ENCODE measurements around the gene PLCL1. TPM values are rescaled to one million over a fixed set of nuclear protein-coding genes. Genes with fewer than 3 reads are reported as not detected.

The PLCL1 gene
- total RNA-seq, 1 donor from 2014 or later = 13.6 TPM

DNA sequence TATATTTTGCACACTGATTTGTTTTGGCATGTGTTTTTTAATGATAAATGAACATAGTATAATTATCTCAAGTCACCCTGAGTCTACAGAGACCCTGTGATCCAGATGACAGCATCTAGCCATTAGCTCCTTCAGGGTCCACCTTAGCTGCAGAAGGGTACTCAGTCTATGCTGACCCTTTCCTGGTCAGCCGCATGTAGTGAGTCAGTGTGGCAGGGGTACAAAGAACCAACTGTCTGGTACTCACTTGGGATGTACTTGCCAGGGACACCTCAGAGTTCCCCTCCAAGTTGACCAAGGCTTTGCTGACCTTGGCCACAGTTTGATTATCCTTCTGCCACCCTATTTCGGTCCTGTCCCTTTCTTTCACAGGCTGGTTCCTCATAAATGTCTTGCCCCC lies 369.5 kb downstream of the PLCL1 start:
- Mint-ChIP-seq H3K27me3 (ENCODE audit: unreplicated experiment) (no peaks in the 10 kb centered on the region), H3K4me3 (ENCODE audit: unreplicated experiment) (no peak overlapping the region), H3K4me1 (ENCODE audit: unreplicated experiment) (no peaks in the 10 kb centered on the region), H3K36me3 (ENCODE audit: low read depth, unreplicated experiment) (no peaks in the 10 kb centered on the region), H3K27ac (ENCODE audit: unreplicated experiment) (no peak overlapping the region), H3K9me3 (ENCODE audit: unreplicated experiment) (no peaks in the 10 kb centered on the region)
- no peak for DNase-seq (ENCODE audit: low spot score)
- TF ChIP-seq, protein P1, sequence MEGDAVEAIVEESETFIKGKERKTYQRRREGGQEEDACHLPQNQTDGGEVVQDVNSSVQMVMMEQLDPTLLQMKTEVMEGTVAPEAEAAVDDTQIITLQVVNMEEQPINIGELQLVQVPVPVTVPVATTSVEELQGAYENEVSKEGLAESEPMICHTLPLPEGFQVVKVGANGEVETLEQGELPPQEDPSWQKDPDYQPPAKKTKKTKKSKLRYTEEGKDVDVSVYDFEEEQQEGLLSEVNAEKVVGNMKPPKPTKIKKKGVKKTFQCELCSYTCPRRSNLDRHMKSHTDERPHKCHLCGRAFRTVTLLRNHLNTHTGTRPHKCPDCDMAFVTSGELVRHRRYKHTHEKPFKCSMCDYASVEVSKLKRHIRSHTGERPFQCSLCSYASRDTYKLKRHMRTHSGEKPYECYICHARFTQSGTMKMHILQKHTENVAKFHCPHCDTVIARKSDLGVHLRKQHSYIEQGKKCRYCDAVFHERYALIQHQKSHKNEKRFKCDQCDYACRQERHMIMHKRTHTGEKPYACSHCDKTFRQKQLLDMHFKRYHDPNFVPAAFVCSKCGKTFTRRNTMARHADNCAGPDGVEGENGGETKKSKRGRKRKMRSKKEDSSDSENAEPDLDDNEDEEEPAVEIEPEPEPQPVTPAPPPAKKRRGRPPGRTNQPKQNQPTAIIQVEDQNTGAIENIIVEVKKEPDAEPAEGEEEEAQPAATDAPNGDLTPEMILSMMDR (IDR thresholded peaks at IDR 0.05; ENCODE audit: unreplicated experiment) = no peak

DNA sequence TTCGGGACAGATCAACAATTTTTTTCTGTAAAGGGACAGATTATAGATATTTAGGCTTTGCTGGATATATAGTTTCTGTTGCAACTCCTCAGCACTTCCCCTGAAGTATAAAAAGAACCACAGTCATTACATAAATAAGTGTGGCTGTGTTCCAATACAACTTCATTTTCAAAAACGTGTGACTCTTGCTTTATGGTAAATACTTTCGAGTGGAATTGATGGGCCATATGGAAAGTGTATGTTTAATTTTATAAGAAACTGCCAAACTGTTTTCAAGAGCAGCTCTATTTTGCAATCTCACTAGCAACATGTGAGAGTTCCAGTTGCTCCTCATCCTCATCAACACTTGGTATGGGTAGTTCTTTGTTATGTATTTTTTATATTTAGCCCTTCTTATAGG lies 370.9 kb downstream of the PLCL1 start:
- Mint-ChIP-seq H3K36me3 (ENCODE audit: low read depth, unreplicated experiment) (no peaks in the 10 kb centered on the region), H3K27me3 (ENCODE audit: unreplicated experiment) (no peaks in the 10 kb centered on the region), H3K27ac (ENCODE audit: unreplicated experiment) (no peak overlapping the region), H3K4me3 (ENCODE audit: unreplicated experiment) (no peak overlapping the region), H3K9me3 (ENCODE audit: unreplicated experiment) (no peaks in the 10 kb centered on the region), H3K4me1 (ENCODE audit: unreplicated experiment) (no peaks in the 10 kb centered on the region)
- TF ChIP-seq, protein P1 (IDR thresholded peaks at IDR 0.05; ENCODE audit: unreplicated experiment) = no peak
- no peak for DNase-seq (ENCODE audit: low spot score)

DNA sequence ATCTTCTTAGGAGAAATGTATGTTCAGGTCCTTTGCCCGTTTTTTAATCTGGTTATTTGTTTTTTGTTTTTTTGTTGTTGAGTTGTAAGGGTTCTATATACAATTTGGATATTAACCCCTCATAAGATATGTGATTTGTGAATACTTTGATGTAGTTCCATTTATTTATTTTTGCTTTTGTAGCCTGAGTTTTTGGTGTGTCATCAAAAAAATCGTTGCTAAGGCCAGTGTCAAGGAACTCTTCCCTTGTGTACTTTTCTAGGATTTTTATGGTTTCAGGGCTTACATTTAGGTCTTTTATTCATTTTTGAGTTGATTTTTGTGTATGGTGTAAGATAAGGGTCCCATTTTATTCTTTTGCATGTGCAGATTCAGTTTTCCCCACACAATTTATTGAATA lies 372.6 kb downstream of the PLCL1 start:
- no peaks in the 10 kb centered on the region for H3K36me3 Mint-ChIP-seq (ENCODE audit: low read depth, unreplicated experiment)
- DNase-seq (ENCODE audit: low spot score) = no peak
- H3K27me3 Mint-ChIP-seq (ENCODE audit: unreplicated experiment) = no peaks in the 10 kb centered on the region
- TF ChIP-seq, protein P1 (IDR thresholded peaks at IDR 0.05; ENCODE audit: unreplicated experiment) = no peak
- no peaks in the 10 kb centered on the region for H3K9me3 Mint-ChIP-seq (ENCODE audit: unreplicated experiment)
- H3K4me3 Mint-ChIP-seq (ENCODE audit: unreplicated experiment) = no peak overlapping the region
- no peaks in the 10 kb centered on the region for H3K4me1 Mint-ChIP-seq (ENCODE audit: unreplicated experiment)
- H3K27ac Mint-ChIP-seq (ENCODE audit: unreplicated experiment) = no peak overlapping the region

- Mint-ChIP-seq H3K27me3 (ENCODE audit: unreplicated experiment) (no peaks in the 10 kb centered on the region), H3K4me1 (ENCODE audit: unreplicated experiment) (peaks cover 8% of the 10 kb centered on the region), H3K27ac (ENCODE audit: unreplicated experiment) (no peak overlapping the region), H3K36me3 (ENCODE audit: low read depth, unreplicated experiment) (no peaks in the 10 kb centered on the region), H3K9me3 (ENCODE audit: unreplicated experiment) (no peaks in the 10 kb centered on the region), H3K4me3 (ENCODE audit: unreplicated experiment) (no peak overlapping the region)
- DNase-seq (ENCODE audit: low spot score) = no peak
- TF ChIP-seq, protein P1 (IDR thresholded peaks at IDR 0.05; ENCODE audit: unreplicated experiment) = no peak
Measured at GRCh38 chr2:198178766-198179165, 374.4 kb downstream of the PLCL1 start.

DNA sequence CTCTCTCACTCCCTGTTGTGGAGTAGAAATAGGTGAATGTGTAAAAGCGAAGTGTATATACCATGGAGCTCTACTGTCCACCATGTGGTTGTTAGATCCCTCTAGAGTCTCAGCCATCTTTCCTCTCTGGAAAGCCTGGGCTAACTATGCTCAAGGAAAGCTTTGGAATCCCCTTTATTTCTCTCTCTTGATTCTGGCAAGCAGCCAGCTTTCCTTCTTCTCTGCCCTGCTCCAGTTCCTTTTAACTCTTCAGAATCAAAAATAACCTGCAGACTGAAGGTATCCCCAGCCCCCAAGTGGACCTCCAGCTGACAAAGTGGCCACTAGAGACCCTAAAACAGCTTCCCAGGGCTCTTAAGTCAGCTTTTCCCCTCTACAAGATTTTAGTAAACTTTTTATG lies 381.9 kb downstream of the PLCL1 start:
- no peak for DNase-seq (ENCODE audit: low spot score)
- H3K4me3 Mint-ChIP-seq (ENCODE audit: unreplicated experiment) = no peak overlapping the region
- TF ChIP-seq, protein P1 (IDR thresholded peaks at IDR 0.05; ENCODE audit: unreplicated experiment) = no peak
- H3K36me3 Mint-ChIP-seq (ENCODE audit: low read depth, unreplicated experiment) = no peaks in the 10 kb centered on the region
- H3K4me1 Mint-ChIP-seq (ENCODE audit: unreplicated experiment) = peaks cover 8% of the 10 kb centered on the region
- no peaks in the 10 kb centered on the region for H3K27me3 Mint-ChIP-seq (ENCODE audit: unreplicated experiment)
- H3K9me3 Mint-ChIP-seq (ENCODE audit: unreplicated experiment) = no peaks in the 10 kb centered on the region
- no peak overlapping the region for H3K27ac Mint-ChIP-seq (ENCODE audit: unreplicated experiment)
